ENCODE measurements around the gene BNC2. TPM values are rescaled to one million over a fixed set of nuclear protein-coding genes. Genes with fewer than 3 reads are reported as not detected.

BNC2 gene
- total and polyA plus RNA-seq, 2 of the 13 experiments (the other 11 are each of a cell fraction or from before 2014, with no cell fraction given): not detected

GRCh38 chr9:16653491-16654399 is 216.7 kb downstream of the BNC2 start (continued):
- no peak for TF ChIP-seq CENPT (CRISPR knock-in tag; IDR thresholded peaks at IDR 0.05; ENCODE audit: low read depth)
- TF ChIP-seq NONO (IDR thresholded peaks at IDR 0.05): no peak
- TF ChIP-seq NONO (CRISPR knock-in tag; conservative IDR thresholded peaks at IDR 0.05): 0 out of 2 replicates have a peak, but pooled peaks have one; percentile 36
- TF ChIP-seq ZNF530 (CRISPR knock-in tag; IDR thresholded peaks at IDR 0.05; ENCODE audit: low read depth): no peak
- TF ChIP-seq RELA (CRISPR knock-in tag; IDR thresholded peaks at IDR 0.05): no peak
- 0 out of 2 replicates have a peak, but pooled peaks have one; percentile 28 for TF ChIP-seq ZBTB7B (CRISPR knock-in tag; IDR thresholded peaks at IDR 0.05)
- no peak for TF ChIP-seq FOXP1 (IDR thresholded peaks at IDR 0.05)
- peak; percentile 63; the same call in 1 of the 2 replicates for TF ChIP-seq FOXP1 (CRISPR knock-in tag; IDR thresholded peaks at IDR 0.05)
- TF ChIP-seq LCORL (IDR thresholded peaks at IDR 0.05): no peak
- peak; percentile 92 for TF ChIP-seq LCORL (CRISPR knock-in tag; IDR thresholded peaks at IDR 0.05)
- TF ChIP-seq GATAD2A (CRISPR knock-in tag; IDR thresholded peaks at IDR 0.05): 0 out of 2 replicates have a peak, but pooled peaks have one; percentile 19
- no peak for TF ChIP-seq GPN1 (CRISPR knock-in tag; IDR thresholded peaks at IDR 0.05; ENCODE audit: borderline replicate concordance)
- no peak for TF ChIP-seq ZBTB7A (CRISPR knock-in tag; IDR thresholded peaks at IDR 0.05)
- TF ChIP-seq, protein P1, sequence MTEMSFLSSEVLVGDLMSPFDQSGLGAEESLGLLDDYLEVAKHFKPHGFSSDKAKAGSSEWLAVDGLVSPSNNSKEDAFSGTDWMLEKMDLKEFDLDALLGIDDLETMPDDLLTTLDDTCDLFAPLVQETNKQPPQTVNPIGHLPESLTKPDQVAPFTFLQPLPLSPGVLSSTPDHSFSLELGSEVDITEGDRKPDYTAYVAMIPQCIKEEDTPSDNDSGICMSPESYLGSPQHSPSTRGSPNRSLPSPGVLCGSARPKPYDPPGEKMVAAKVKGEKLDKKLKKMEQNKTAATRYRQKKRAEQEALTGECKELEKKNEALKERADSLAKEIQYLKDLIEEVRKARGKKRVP (CRISPR knock-in tag; IDR thresholded peaks at IDR 0.05): no peak
- no peak for TF ChIP-seq KLF16 (CRISPR knock-in tag; IDR thresholded peaks at IDR 0.05)
- no peak for TF ChIP-seq ZNF687 (CRISPR knock-in tag; IDR thresholded peaks at IDR 0.05)
- TF ChIP-seq, protein P2, sequence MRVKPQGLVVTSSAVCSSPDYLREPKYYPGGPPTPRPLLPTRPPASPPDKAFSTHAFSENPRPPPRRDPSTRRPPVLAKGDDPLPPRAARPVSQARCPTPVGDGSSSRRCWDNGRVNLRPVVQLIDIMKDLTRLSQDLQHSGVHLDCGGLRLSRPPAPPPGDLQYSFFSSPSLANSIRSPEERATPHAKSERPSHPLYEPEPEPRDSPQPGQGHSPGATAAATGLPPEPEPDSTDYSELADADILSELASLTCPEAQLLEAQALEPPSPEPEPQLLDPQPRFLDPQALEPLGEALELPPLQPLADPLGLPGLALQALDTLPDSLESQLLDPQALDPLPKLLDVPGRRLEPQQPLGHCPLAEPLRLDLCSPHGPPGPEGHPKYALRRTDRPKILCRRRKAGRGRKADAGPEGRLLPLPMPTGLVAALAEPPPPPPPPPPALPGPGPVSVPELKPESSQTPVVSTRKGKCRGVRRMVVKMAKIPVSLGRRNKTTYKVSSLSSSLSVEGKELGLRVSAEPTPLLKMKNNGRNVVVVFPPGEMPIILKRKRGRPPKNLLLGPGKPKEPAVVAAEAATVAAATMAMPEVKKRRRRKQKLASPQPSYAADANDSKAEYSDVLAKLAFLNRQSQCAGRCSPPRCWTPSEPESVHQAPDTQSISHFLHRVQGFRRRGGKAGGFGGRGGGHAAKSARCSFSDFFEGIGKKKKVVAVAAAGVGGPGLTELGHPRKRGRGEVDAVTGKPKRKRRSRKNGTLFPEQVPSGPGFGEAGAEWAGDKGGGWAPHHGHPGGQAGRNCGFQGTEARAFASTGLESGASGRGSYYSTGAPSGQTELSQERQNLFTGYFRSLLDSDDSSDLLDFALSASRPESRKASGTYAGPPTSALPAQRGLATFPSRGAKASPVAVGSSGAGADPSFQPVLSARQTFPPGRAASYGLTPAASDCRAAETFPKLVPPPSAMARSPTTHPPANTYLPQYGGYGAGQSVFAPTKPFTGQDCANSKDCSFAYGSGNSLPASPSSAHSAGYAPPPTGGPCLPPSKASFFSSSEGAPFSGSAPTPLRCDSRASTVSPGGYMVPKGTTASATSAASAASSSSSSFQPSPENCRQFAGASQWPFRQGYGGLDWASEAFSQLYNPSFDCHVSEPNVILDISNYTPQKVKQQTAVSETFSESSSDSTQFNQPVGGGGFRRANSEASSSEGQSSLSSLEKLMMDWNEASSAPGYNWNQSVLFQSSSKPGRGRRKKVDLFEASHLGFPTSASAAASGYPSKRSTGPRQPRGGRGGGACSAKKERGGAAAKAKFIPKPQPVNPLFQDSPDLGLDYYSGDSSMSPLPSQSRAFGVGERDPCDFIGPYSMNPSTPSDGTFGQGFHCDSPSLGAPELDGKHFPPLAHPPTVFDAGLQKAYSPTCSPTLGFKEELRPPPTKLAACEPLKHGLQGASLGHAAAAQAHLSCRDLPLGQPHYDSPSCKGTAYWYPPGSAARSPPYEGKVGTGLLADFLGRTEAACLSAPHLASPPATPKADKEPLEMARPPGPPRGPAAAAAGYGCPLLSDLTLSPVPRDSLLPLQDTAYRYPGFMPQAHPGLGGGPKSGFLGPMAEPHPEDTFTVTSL (CRISPR knock-in tag; IDR thresholded peaks at IDR 0.05; ENCODE audit: borderline replicate concordance): peak; percentile 68
- no peak for TF ChIP-seq IKZF4 (CRISPR knock-in tag; IDR thresholded peaks at IDR 0.05; ENCODE audit: borderline replicate concordance, low read depth, not compliant biosample characterization)
- no peak for TF ChIP-seq ZNF674 (CRISPR knock-in tag; IDR thresholded peaks at IDR 0.05; ENCODE audit: low read depth)
- no peak for TF ChIP-seq RARG (CRISPR knock-in tag; IDR thresholded peaks at IDR 0.05; ENCODE audit: low read depth)
